ENCODE results near the gene KISS1.

- TF ChIP-seq POLR2A (IDR thresholded peaks at IDR 0.05), result no peak
- no peak for TF ChIP-seq CTCF (IDR thresholded peaks at IDR 0.05)
Observed at GRCh38 chr1:204149107-204149506, 47.2 kb downstream of the KISS1 start.

Measured in adrenal gland (tissue), 5 donors.